MCF 10A (cell line): ENCODE data around the gene ATP5F1E. TPM values are rescaled to one million over a fixed set of nuclear protein-coding genes. Genes with fewer than 3 reads are reported as not detected.

Source experiments
- BruUV-seq: library from RNA; stranded (reverse); fragments of 400-500 nt; replicated peaks from 2 replicates; lab custom pipeline; 2021; lab: Mats Ljungman, UMichigan
- CTCF ChIA-PET: fragments of 300-600 bp; sonication (Branson Sonifier 250); formaldehyde crosslinking; extraction: SDS; loops from one replicate; lab custom pipeline; 2021; ENCODE audit warnings: antibody characterized with exemption, inconsistent platforms; lab: Yijun Ruan, JAX
- POLR2A ChIA-PET: fragments of 300-600, 350-650 bp; sonication (Branson Sonifier 250); formaldehyde crosslinking; extraction: SDS; loops from one replicate; lab custom pipeline; 2020; ENCODE audit warnings: antibody characterized with exemption, inconsistent platforms; lab: Yijun Ruan, JAX
- DNase-seq: peaks from one replicate; pipeline ENCODE4 v3.0.0-alpha.2; 2018; ENCODE audit not compliant: unreplicated experiment
- H3K27ac Mint-ChIP-seq: one replicate; pipeline ENCODE4 v1.8.0; 2022; ENCODE audit warnings: mild to moderate bottlenecking, low read depth, mixed read lengths; ENCODE audit not compliant: unreplicated experiment
- H3K27me3 Mint-ChIP-seq: one replicate; pipeline ENCODE4 v1.8.0; 2022; ENCODE audit warnings: mixed read lengths; ENCODE audit not compliant: insufficient read depth, unreplicated experiment
- H3K36me3 Mint-ChIP-seq: one replicate; pipeline ENCODE4 v1.8.0; 2022; ENCODE audit warnings: mild to moderate bottlenecking, moderate library complexity, mixed read lengths; ENCODE audit not compliant: insufficient read depth, unreplicated experiment
- H3K4me1 Mint-ChIP-seq: one replicate; pipeline ENCODE4 v1.8.0; 2022; ENCODE audit warnings: mixed read lengths; ENCODE audit not compliant: insufficient read depth, unreplicated experiment
- H3K4me3 Mint-ChIP-seq: one replicate; pipeline ENCODE4 v1.8.0; 2022; ENCODE audit warnings: mild to moderate bottlenecking, moderate library complexity, mixed read lengths; ENCODE audit not compliant: unreplicated experiment
- H3K9me3 Mint-ChIP-seq: one replicate; pipeline ENCODE4 v1.8.0; 2022; ENCODE audit warnings: mixed read lengths; ENCODE audit not compliant: unreplicated experiment
- intact Hi-C: fragments of 100-400 bp; cut with micrococcal nuclease; formaldehyde crosslinking; loops from 2 replicates; pipeline ENCODE4 v1.14.1; 2022
- total RNA-seq: library from RNA; stranded (reverse); gene quantifications from 2 replicates; pipeline ENCODE4 v1.2.3, GENCODE V29; 2022
- TF ChIP-seq, protein P1 (sequence below): fragments of 200-600 bp; IDR thresholded peaks from one replicate; pipeline ENCODE4 v1.8.0; 2022; ENCODE audit warnings: antibody characterized with exemption, mild to moderate bottlenecking; ENCODE audit not compliant: unreplicated experiment

The ATP5F1E gene
- total RNA-seq, 1 experiment from 2014 or later, result 69.7 TPM

DNA sequence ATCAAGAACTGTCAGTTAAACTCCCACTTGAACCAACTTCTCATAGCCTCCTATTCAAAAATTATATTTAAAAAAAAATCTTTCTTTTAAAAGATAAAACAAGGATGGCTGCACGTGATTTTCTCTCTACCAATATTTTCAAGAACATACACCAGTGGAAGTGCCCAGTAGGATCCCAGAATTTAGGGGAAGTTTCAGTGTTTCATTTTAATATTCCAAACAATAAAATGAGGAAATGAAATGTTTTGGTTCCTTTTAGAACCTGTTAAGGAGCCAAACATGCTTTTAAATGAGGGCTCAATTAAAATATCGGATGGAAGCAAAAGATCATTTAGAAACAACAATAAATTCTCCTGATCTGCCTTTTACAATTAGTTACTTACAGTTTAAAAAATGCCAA is 36.9 kb upstream of the ATP5F1E start:
- CTCF ChIA-PET, result interaction anchor here (1.2 kb wide), 1 partner anchor 19 kb away, joined by 4 read pairs; no protein-coding TSS in a partner anchor
- no peaks in the 10 kb centered on the region for H3K27me3 Mint-ChIP-seq
- DNase-seq, result no peak
- peaks cover 5% of the 10 kb centered on the region for H3K36me3 Mint-ChIP-seq
- H3K4me3 Mint-ChIP-seq, result no peak overlapping the region
- POLR2A ChIA-PET, result no interaction called here
- TF ChIP-seq, protein P1, sequence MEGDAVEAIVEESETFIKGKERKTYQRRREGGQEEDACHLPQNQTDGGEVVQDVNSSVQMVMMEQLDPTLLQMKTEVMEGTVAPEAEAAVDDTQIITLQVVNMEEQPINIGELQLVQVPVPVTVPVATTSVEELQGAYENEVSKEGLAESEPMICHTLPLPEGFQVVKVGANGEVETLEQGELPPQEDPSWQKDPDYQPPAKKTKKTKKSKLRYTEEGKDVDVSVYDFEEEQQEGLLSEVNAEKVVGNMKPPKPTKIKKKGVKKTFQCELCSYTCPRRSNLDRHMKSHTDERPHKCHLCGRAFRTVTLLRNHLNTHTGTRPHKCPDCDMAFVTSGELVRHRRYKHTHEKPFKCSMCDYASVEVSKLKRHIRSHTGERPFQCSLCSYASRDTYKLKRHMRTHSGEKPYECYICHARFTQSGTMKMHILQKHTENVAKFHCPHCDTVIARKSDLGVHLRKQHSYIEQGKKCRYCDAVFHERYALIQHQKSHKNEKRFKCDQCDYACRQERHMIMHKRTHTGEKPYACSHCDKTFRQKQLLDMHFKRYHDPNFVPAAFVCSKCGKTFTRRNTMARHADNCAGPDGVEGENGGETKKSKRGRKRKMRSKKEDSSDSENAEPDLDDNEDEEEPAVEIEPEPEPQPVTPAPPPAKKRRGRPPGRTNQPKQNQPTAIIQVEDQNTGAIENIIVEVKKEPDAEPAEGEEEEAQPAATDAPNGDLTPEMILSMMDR, result no peak
- no peak overlapping the region for H3K27ac Mint-ChIP-seq
- peaks cover 2% of the 10 kb centered on the region for H3K4me1 Mint-ChIP-seq
- no TSS peak for BruUV-seq
- intact Hi-C loops, result no loop called here
- no peaks in the 10 kb centered on the region for H3K9me3 Mint-ChIP-seq

DNA sequence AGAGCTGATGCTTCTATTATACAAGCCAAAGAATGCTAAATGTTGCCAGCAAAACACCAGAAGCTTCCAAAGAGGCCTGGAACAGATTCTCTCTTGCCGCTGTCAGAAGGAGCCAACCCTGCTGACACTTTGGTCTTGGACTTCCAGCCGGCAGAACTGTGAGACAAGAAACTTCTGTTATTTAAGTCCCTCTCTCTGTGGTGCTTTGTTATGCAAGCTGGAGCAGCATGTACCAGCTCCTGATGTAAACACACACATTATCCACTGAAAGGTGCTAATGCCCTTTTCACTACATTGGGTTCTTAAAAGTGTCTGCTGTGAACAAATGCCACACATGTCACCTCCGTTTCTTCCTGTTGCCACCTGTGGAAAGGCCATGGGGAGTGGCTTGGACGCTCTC is 36.4 kb upstream of the ATP5F1E start:
- Mint-ChIP-seq H3K27ac (no peak overlapping the region), H3K36me3 (peaks cover 5% of the 10 kb centered on the region), H3K9me3 (no peaks in the 10 kb centered on the region), H3K27me3 (no peaks in the 10 kb centered on the region), H3K4me3 (no peak overlapping the region), H3K4me1 (peaks cover 7% of the 10 kb centered on the region)
- ChIA-PET CTCF (interaction anchor here (1.2 kb wide), 1 partner anchor 20 kb away, joined by 4 read pairs; no protein-coding TSS in a partner anchor), POLR2A (no interaction called here)
- no peak for DNase-seq
- TF ChIP-seq, protein P1, result no peak
- intact Hi-C loops, result no loop called here
- BruUV-seq, result no TSS peak

DNA sequence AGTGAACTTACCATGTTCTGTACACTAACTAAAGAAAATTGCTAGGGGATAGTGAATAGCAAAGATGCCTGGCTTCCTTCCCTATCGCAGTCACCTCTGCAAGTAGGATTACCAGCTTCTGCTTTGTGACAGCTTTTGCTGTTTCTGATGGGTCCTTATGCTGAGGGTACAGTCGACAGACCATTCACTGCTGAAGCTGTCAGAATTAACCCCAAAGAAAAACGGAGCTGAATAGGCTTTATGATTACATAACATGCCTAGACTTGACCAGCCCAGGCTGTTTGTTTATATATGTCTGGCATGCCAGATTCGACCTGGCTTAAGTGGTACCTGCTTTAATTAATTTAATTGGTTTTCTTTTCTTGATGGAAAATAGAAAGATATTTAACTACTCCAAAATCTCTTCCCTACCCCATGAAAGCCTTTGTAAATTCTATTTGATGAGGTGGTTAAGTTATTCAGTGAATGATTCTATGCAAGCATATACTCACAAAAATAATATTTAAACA is 32.1 kb upstream of the ATP5F1E start:
- Mint-ChIP-seq H3K27me3 (no peaks in the 10 kb centered on the region), H3K4me3 (peak overlapping the region; percentile 2), H3K4me1 (peaks cover 10% of the 10 kb centered on the region), H3K9me3 (no peaks in the 10 kb centered on the region), H3K36me3 (peaks cover 5% of the 10 kb centered on the region), H3K27ac (no peak overlapping the region)
- intact Hi-C loops, result no loop called here
- TF ChIP-seq, protein P1, result no peak
- no peak for DNase-seq
- POLR2A ChIA-PET, result interaction anchor here (0.9 to 3.0 kb wide), 11 partner anchors 10 to 194 kb away, joined by 3 to 15 read pairs (median 4); partner anchors contain the start of genes ATP5F1E and PRELID3B
- CTCF ChIA-PET, result interaction anchor here (0.6 to 2.9 kb wide), 12 partner anchors 8 to 431 kb away, joined by 3 to 13 read pairs (median 4); no protein-coding TSS in a partner anchor
- no TSS peak for BruUV-seq

- Mint-ChIP-seq H3K4me3 (peak overlapping the region; percentile 2), H3K27ac (peak overlapping the region; percentile 69), H3K27me3 (no peaks in the 10 kb centered on the region), H3K4me1 (peaks cover 10% of the 10 kb centered on the region), H3K36me3 (peaks cover 5% of the 10 kb centered on the region), H3K9me3 (no peaks in the 10 kb centered on the region)
- intact Hi-C loops, result no loop called here
- no TSS peak for BruUV-seq
- CTCF ChIA-PET, result interaction anchor here (0.6 to 2.9 kb wide), 11 partner anchors 10 to 432 kb away, joined by 3 to 13 read pairs (median 4); no protein-coding TSS in a partner anchor
- DNase-seq, result peak; percentile 85
- TF ChIP-seq, protein P1, result no peak
- POLR2A ChIA-PET, result interaction anchor here (0.5 to 3.0 kb wide), 16 partner anchors 9 to 193 kb away, joined by 3 to 15 read pairs (median 4); partner anchors contain the start of genes ATP5F1E and PRELID3B
Measured at GRCh38 chr20:59063358-59064213, 31.5 kb upstream of the ATP5F1E start.
